ENCODE data around the gene SMPD4. TPM values are rescaled to one million over a fixed set of nuclear protein-coding genes. Genes with fewer than 3 reads are reported as not detected.

The SMPD4 gene
- 35.3 TPM for total RNA-seq

GRCh38 chr2:130181325-130181879, at the start of gene SMPD4:
SMPD4 (minus strand) TSS chr2:130181602; CDS start chr2:130176592, 5,010 bp downstream.

GRCh38 chr2:130198343-130198742, 16.9 kb upstream of the SMPD4 start, which contains the start of gene TUBA3E:
TUBA3E (minus strand) TSS chr2:130198439; CDS start chr2:130198360, 79 bp downstream.

GRCh38 chr2:130181880-130182682, 679 bp upstream of the SMPD4 start, which contains the start of gene MZT2B:
MZT2B (plus strand) TSS chr2:130182262; CDS start chr2:130182283, 21 bp downstream.

GRCh38 chr2:130145006-130145414, 36.4 kb downstream of the SMPD4 start, which contains the start of gene CCDC74B:
CCDC74B (minus strand) TSS chr2:130145112; CDS start chr2:130144996, 116 bp downstream.

GRCh38 chr2:130129120-130129829, 52.1 kb downstream of the SMPD4 start, which contains the start of gene POTEF:
POTEF (minus strand) TSS chr2:130129222; CDS start chr2:130120515, 8,707 bp downstream.

Other genes with a start within 250 kb of the SMPD4 start
- gene RAB6C, start 201.9 kb downstream of the SMPD4 start, total RNA-seq, result 0.44 TPM
- not detected for gene POTEF, start 52.4 kb downstream of the SMPD4 start, total RNA-seq
- gene CCDC74B, start 36.5 kb downstream of the SMPD4 start, total RNA-seq, result 13.4 TPM
- 44.9 TPM for gene MZT2B, start 660 bp upstream of the SMPD4 start, total RNA-seq
- not detected for gene TUBA3E, start 16.8 kb upstream of the SMPD4 start, total RNA-seq
- 53.5 TPM for gene IMP4, start 161.3 kb upstream of the SMPD4 start, total RNA-seq
- gene PTPN18, start 174.5 kb upstream of the SMPD4 start, total RNA-seq, result 30.5 TPM

All from camera-type eye (tissue), 1 donor.